GM13977 (cell line): ENCODE data around the gene CADPS.

Experiments used
- DNase-seq: peaks from one replicate; pipeline ENCODE4 v3.0.0; 2012; ENCODE audit warnings: low spot score
- in situ Hi-C: fragments of 300-500 bp; cut with MboI; formaldehyde crosslinking; loops from one replicate; pipeline ENCODE4 v1.12.0; 2022; ENCODE audit warnings: low sequenced_read_pairs, low pct_unique_long_range_greater_than_20kb, mixed read lengths, inconsistent platforms; ENCODE audit not compliant: unreplicated experiment
- TF ChIP-seq, protein P1 (sequence below): IDR thresholded peaks from 2 replicates; pipeline ENCODE4 v1.5.1; 2012; ENCODE audit warnings: mild to moderate bottlenecking, control low read depth; ENCODE audit not compliant: insufficient read depth; ENCODE audit errors: extremely low read depth, missing control alignments

The CADPS gene

GRCh38 chr3:62356356-62356755 lies 518.9 kb downstream of the CADPS start:
- in situ Hi-C loops: no loop called here
- DNase-seq: no peak
- TF ChIP-seq, protein P1, sequence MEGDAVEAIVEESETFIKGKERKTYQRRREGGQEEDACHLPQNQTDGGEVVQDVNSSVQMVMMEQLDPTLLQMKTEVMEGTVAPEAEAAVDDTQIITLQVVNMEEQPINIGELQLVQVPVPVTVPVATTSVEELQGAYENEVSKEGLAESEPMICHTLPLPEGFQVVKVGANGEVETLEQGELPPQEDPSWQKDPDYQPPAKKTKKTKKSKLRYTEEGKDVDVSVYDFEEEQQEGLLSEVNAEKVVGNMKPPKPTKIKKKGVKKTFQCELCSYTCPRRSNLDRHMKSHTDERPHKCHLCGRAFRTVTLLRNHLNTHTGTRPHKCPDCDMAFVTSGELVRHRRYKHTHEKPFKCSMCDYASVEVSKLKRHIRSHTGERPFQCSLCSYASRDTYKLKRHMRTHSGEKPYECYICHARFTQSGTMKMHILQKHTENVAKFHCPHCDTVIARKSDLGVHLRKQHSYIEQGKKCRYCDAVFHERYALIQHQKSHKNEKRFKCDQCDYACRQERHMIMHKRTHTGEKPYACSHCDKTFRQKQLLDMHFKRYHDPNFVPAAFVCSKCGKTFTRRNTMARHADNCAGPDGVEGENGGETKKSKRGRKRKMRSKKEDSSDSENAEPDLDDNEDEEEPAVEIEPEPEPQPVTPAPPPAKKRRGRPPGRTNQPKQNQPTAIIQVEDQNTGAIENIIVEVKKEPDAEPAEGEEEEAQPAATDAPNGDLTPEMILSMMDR: no peak

GRCh38 chr3:62355703-62356102 lies 519.5 kb downstream of the CADPS start:
- no peak for DNase-seq
- in situ Hi-C loops: no loop called here
- TF ChIP-seq, protein P1: no peak
